ENCODE results near the gene PROS1. TPM values are rescaled to one million over a fixed set of nuclear protein-coding genes. Genes with fewer than 3 reads are reported as not detected.
"Not testable (repeated sequence)": the region's sequence is repeated elsewhere in the genome, so short reads cannot be mapped to it uniquely, and the experiment has no call there.

PROS1 gene
- total RNA-seq, 2 experiments from 2014 or later = 0.21 TPM; not detected in 1

DNA sequence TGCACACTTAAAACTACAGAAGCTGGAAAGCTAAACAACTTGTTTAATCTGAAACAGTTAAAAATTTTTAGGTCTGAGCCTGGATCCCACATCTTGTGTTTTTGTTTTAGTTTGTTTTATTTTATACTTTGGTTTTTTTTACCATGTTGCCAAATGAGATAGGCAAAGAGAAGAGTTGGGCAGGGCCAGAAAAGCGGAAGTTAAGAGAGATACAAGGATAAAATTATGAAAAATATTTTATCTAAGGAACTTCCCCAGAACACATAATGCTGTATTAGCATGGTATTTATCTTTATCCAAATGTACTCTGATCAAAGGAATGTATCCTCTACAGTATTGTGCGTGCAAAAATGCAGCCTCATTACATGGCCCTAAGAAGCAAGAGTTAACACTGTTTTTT is 50.7 kb downstream of the PROS1 start:
- Mint-ChIP-seq H3K36me3 (ENCODE audit: low read depth) (no peaks in the 10 kb centered on the region), H3K4me3 (no peak overlapping the region), H3K4me1 (ENCODE audit: low read depth) (no peaks in the 10 kb centered on the region), H3K27me3 (ENCODE audit: low read depth) (no peaks in the 10 kb centered on the region), H3K9me3 (ENCODE audit: insufficient read depth) (no peaks in the 10 kb centered on the region), H3K27ac (no peak overlapping the region)
- DNase-seq (no peak), ATAC-seq (no peak)
- POLR2A ChIA-PET = no interaction called here
- CTCF ChIA-PET = interaction anchor here (0.7 kb wide), 1 partner anchor 99 kb away, joined by 5 read pairs; no protein-coding TSS in a partner anchor

DNA sequence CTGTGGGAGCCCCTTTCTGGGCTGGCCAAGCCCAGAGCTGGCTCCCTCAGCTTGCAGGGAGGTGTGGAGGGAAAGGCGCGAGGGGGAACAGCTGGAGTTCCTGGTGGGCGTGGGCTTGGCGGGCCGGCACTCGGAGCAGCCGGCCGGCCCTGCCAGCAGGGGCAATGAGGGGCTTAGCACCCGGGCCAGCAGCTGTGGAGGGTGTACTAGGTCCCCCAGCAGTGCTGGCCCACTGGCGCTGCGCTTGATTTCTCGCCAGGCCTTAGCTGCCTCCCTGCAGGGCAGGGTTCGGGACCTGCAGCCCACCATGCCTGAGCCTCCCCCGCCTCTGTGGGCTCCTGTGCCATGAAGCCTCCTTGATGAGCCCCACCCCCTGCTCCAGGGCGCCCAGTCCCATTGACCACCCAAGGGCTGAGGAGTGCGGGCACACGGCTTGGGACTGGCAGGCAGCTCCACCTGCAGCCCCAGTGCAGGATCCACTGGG is 56.1 kb downstream of the PROS1 start:
- not testable (repeated sequence) for ATAC-seq

DNA sequence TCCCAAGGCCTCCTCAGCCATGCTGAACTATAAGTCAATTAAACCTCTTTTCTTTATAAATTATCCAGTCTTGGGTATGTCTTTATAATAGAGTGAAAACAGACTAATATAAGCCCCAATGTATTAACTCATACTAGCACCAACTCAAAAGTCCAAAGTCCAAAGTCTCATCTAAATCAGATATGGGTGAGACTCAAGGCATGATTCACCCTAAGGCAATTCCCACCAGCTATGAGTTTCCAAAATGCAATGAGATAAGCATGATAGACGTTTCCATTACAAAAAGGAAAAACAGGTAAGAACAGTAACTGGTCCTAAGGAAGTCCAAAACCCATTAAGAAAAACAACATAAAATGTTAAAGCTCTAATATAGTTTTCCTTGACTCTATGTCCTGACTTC is 60.1 kb downstream of the PROS1 start:
- POLR2A ChIA-PET; H3K4me3 Mint-ChIP-seq; DNase-seq; H3K27ac Mint-ChIP-seq; H3K36me3 Mint-ChIP-seq (ENCODE audit: low read depth); H3K9me3 Mint-ChIP-seq (ENCODE audit: insufficient read depth); H3K27me3 Mint-ChIP-seq (ENCODE audit: low read depth); H3K4me1 Mint-ChIP-seq (ENCODE audit: low read depth); CTCF ChIA-PET; ATAC-seq: not testable (repeated sequence)

More for the DNA sequence above, 56.1 kb downstream of the PROS1 start:
- H3K4me1 Mint-ChIP-seq (ENCODE audit: low read depth); H3K9me3 Mint-ChIP-seq (ENCODE audit: insufficient read depth); H3K36me3 Mint-ChIP-seq (ENCODE audit: low read depth); H3K27me3 Mint-ChIP-seq (ENCODE audit: low read depth); H3K4me3 Mint-ChIP-seq; POLR2A ChIA-PET; CTCF ChIA-PET; DNase-seq; H3K27ac Mint-ChIP-seq: not testable (repeated sequence)

DNA sequence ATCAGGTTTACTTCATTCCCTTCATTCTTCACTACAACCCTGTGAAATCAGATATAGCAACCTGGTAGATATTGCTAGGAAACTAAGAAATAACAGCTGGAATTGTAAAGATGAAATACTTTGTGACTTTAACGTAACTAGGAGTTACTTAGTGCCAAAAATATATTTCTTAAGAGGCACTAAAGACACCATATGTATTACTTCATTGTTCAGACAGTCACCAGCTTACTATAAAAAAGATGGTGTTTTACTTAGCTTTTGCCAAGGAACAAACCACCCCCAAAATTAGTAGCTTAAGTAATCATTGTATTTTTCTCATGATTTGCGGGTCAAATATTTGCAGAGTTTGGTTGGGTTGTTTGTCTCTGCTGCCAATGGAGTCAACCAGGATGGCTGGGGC is 62.5 kb downstream of the PROS1 start:
- H3K27me3 Mint-ChIP-seq (ENCODE audit: low read depth) = no peaks in the 10 kb centered on the region
- no peaks in the 10 kb centered on the region for H3K4me1 Mint-ChIP-seq (ENCODE audit: low read depth)
- POLR2A ChIA-PET = no interaction called here
- DNase-seq (no peak), ATAC-seq (no peak)
- CTCF ChIA-PET = no interaction called here
- H3K9me3 Mint-ChIP-seq (ENCODE audit: insufficient read depth) = peaks cover 7% of the 10 kb centered on the region
- H3K27ac Mint-ChIP-seq = no peak overlapping the region
- H3K4me3 Mint-ChIP-seq = no peak overlapping the region
- no peaks in the 10 kb centered on the region for H3K36me3 Mint-ChIP-seq (ENCODE audit: low read depth)

DNA sequence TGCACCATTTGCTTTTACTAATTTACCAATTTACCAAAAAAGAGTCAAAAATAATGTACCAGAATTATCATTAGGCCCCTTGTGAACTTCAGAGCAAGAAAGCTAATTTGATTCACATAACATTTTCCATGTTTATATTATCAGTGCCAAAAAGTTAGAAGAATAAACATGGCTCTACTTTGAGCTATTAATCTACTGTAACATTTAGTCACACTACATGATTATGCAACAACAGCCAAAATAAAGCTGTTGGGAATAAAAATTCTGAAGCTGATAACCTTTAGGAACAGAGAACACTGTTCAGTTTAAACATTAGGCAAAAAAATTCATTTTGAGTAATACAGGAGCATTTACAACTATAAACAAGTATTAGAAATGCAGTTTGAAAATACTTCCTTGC is 63.6 kb downstream of the PROS1 start:
- peaks cover 7% of the 10 kb centered on the region for H3K9me3 Mint-ChIP-seq (ENCODE audit: insufficient read depth)

DNA sequence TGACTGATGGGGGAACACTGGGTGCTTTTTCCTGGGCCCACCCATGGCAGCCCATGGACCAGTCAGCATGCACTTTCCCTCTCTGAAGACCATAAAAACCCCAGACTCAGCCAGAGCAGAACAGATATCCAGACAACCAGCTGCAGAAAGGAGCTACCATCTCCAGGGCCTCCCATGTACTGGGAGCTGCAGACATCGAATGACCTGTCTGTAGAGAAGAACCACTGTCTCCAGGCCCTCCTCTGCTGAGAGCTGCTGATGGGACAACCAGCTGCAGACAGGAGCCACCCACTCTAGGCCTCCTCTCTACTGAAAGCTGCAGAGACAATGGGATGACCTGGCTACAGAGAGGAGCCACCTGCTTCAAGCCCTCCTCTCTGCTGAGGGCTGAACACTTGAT is 66.6 kb downstream of the PROS1 start:
- H3K27me3 Mint-ChIP-seq (ENCODE audit: low read depth) = no peaks in the 10 kb centered on the region
- H3K27ac Mint-ChIP-seq = no peak overlapping the region
- CTCF ChIA-PET = no interaction called here
- no peaks in the 10 kb centered on the region for H3K9me3 Mint-ChIP-seq (ENCODE audit: insufficient read depth)
- POLR2A ChIA-PET = no interaction called here
- H3K4me3 Mint-ChIP-seq = no peak overlapping the region
- no peaks in the 10 kb centered on the region for H3K4me1 Mint-ChIP-seq (ENCODE audit: low read depth)
- no peak for ATAC-seq
- DNase-seq = no peak
- H3K36me3 Mint-ChIP-seq (ENCODE audit: low read depth) = no peaks in the 10 kb centered on the region

More for the DNA sequence above, 63.6 kb downstream of the PROS1 start:
- POLR2A ChIA-PET = no interaction called here
- no peaks in the 10 kb centered on the region for H3K36me3 Mint-ChIP-seq (ENCODE audit: low read depth)
- H3K4me1 Mint-ChIP-seq (ENCODE audit: low read depth) = no peaks in the 10 kb centered on the region
- H3K27ac Mint-ChIP-seq = no peak overlapping the region
- CTCF ChIA-PET = no interaction called here
- no peak for ATAC-seq
- H3K4me3 Mint-ChIP-seq = no peak overlapping the region
- no peaks in the 10 kb centered on the region for H3K27me3 Mint-ChIP-seq (ENCODE audit: low read depth)
- no peak for DNase-seq

DNA sequence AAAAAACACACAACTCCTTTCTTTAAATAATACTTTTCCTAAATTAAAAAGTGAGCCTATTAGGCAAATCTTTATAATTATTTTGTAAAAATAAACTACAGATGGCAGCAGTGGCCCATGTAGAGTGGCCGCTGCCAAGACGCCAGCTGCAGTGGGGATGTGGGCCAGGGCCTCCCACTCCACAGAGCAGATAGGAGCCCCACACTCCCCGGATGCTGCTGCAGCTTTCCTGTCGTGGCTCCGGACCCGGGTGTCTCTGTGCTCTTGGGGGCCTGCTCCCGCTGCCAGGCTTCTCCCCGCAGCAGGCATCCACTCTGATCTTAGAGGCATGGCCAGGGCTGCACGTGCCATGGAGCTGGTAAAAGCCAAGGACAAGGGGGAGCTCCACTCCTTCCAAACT is 67.5 kb downstream of the PROS1 start:
- Mint-ChIP-seq H3K27me3 (ENCODE audit: low read depth) (no peaks in the 10 kb centered on the region), H3K27ac (no peak overlapping the region), H3K36me3 (ENCODE audit: low read depth) (no peaks in the 10 kb centered on the region), H3K9me3 (ENCODE audit: insufficient read depth) (no peaks in the 10 kb centered on the region), H3K4me3 (no peak overlapping the region), H3K4me1 (ENCODE audit: low read depth) (no peaks in the 10 kb centered on the region)
- POLR2A ChIA-PET = no interaction called here
- DNase-seq (no peak), ATAC-seq (no peak)
- CTCF ChIA-PET = no interaction called here

DNA sequence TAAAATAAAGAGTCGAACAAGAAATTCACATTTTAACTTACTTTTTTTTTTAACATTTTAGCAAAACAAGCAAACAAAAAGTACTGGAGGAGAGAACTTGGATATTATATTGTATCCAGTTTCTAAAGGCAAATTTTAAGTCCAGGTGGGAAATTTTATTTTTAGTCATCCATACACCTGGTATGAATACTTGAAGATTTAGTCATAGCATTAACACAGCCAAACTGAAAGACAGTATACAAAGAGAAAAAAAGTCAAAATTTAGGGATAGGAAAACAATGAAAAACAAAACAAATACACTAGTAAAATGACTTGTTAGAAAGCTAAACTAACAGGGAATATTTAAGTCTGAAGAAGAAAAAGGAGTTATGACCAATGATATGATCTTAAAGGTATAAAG is 69.1 kb downstream of the PROS1 start:
- ChIA-PET POLR2A (no interaction called here), CTCF (no interaction called here)
- Mint-ChIP-seq H3K9me3 (ENCODE audit: insufficient read depth) (no peaks in the 10 kb centered on the region), H3K36me3 (ENCODE audit: low read depth) (no peaks in the 10 kb centered on the region), H3K4me3 (no peak overlapping the region), H3K4me1 (ENCODE audit: low read depth) (no peaks in the 10 kb centered on the region), H3K27ac (no peak overlapping the region), H3K27me3 (ENCODE audit: low read depth) (no peaks in the 10 kb centered on the region)
- no peak for ATAC-seq
- no peak for DNase-seq

DNA sequence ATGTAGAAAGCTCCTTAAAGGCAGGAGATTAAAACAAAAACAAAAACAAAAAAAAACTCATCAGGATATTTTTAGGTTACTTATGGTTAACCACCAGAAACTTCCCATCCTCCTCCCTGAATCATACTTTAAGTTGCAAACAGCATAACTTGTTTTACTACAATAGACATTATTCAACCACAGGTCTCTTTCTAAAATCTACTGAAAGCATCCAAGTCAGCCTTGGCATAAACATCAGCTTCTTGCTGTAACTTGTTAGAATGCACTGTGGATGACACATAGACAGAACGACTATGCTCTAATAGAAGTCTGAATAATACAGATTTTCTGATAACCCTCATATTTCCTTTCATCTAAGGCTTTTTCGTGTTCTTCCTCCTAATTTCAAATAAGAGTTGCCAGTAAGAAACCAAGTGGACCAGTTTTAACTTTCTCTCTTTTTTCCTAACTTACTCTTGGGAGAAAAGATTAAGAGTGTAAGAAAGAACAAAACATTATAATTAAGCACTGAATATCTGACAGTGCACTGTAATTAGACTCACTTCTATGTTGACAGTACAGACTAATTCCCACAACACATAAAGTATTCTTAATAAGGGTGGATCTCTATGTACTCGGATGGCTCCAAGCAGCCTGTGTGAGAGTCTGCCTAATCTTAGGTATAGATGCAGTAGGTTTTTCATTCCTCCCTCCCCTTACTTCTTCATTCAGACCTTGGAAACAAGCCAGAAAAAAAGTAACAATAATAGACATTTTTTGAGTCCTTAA is 95.3 kb downstream of the PROS1 start:
- DNase-seq; H3K4me3 Mint-ChIP-seq; H3K27me3 Mint-ChIP-seq (ENCODE audit: low read depth); H3K36me3 Mint-ChIP-seq (ENCODE audit: low read depth); H3K9me3 Mint-ChIP-seq (ENCODE audit: insufficient read depth); H3K27ac Mint-ChIP-seq; POLR2A ChIA-PET; CTCF ChIA-PET; ATAC-seq; H3K4me1 Mint-ChIP-seq (ENCODE audit: low read depth): not testable (repeated sequence)

DNA sequence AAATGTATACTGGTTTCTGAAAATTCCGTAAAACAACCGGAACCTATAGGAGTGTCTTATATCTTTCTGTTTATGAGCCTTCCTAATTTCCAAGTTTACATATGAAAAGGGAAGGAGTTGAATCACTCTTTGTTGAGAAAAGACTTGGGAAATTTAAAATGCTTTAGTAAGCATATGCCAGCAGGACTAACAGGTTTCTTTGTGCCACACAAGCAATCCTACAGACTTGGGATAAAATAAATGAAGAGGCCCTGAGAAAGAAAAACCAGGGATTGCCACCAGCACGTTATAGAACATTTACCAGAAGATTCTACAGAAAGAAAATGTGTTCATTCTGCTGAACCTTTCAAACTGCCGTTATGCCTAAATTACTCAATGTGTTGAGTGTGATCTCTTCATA is 96.3 kb downstream of the PROS1 start:
- POLR2A ChIA-PET; H3K27ac Mint-ChIP-seq; H3K4me1 Mint-ChIP-seq (ENCODE audit: low read depth); H3K27me3 Mint-ChIP-seq (ENCODE audit: low read depth); DNase-seq; ATAC-seq; CTCF ChIA-PET; H3K4me3 Mint-ChIP-seq; H3K36me3 Mint-ChIP-seq (ENCODE audit: low read depth); H3K9me3 Mint-ChIP-seq (ENCODE audit: insufficient read depth): not testable (repeated sequence)

DNA sequence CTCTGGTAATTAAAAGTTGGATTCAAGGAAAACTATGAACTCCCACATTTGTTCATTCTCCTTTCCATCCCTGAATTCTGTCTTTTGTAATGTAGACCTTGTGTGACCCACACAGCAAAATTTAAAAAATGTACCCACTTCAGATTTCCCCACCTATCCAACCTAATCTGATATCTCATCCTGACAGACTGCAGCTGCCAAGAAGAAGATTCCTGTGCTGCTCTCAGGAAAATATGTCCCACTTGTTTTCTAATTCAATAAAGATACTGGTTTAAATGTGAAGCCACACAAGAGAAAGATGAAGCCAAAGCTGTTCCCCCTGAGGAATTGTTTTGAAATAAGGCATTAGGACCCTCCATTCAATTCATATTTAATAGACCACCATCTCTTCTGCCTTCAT is 100.3 kb downstream of the PROS1 start:
- H3K4me3 Mint-ChIP-seq; DNase-seq; H3K27ac Mint-ChIP-seq; POLR2A ChIA-PET; H3K36me3 Mint-ChIP-seq (ENCODE audit: low read depth); H3K9me3 Mint-ChIP-seq (ENCODE audit: insufficient read depth); ATAC-seq; H3K27me3 Mint-ChIP-seq (ENCODE audit: low read depth); H3K4me1 Mint-ChIP-seq (ENCODE audit: low read depth); CTCF ChIA-PET: not testable (repeated sequence)

DNA sequence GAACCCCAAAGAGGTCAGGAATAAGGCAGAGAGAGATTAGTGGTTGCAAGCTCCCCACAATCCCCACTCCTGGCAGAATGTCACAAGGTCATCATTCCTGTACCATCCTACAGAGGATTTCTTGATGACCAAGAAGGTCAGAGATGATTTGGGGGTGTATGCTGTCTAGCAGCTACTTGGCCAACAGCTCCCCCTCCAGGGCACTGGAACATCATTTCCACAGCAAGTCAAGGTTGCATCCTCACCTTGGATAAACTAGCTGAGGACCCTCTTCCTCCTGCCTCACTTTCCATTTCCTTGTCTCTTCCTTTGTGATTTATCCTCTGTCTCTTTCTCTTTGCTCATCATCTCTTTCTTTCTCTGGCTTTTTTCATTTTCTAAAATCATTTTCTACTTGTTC is 106.3 kb downstream of the PROS1 start:
- Mint-ChIP-seq H3K36me3 (ENCODE audit: low read depth) (no peaks in the 10 kb centered on the region), H3K4me3 (no peak overlapping the region), H3K4me1 (ENCODE audit: low read depth) (no peaks in the 10 kb centered on the region), H3K27me3 (ENCODE audit: low read depth) (no peaks in the 10 kb centered on the region), H3K9me3 (ENCODE audit: insufficient read depth) (no peaks in the 10 kb centered on the region), H3K27ac (no peak overlapping the region)
- ChIA-PET POLR2A (no interaction called here), CTCF (no interaction called here)
- DNase-seq (no peak), ATAC-seq (no peak)

DNA sequence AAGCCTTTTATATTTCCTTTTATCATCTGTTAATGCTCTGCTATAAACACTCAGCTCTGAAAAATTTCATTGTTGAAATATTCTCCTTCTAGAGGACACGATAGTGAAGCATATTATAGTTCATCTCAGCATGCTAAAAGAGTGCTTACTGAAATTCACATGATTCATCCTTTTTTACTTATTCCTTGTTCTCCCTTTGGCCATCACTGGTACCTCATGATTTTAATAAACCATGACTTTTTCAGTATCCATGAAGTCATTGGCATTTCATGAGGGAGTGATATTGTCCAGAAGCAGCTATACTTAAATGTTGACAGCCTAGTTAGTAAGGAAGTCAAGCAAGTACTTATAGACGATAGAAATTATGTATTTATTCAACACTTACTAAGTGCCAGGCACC is 112.7 kb downstream of the PROS1 start:
- Mint-ChIP-seq H3K27me3 (ENCODE audit: low read depth) (no peaks in the 10 kb centered on the region), H3K36me3 (ENCODE audit: low read depth) (no peaks in the 10 kb centered on the region), H3K4me3 (no peak overlapping the region), H3K27ac (no peak overlapping the region), H3K4me1 (ENCODE audit: low read depth) (no peaks in the 10 kb centered on the region), H3K9me3 (ENCODE audit: insufficient read depth) (no peaks in the 10 kb centered on the region)
- CTCF ChIA-PET = no interaction called here
- POLR2A ChIA-PET = no interaction called here
- DNase-seq (no peak), ATAC-seq (no peak)

Data from activated CD8-positive, alpha-beta T cell treated with anti-CD3 and anti-CD28 coated beads, Interleukin-2, amount 10 ng/mL, durations not matched to agents 7 days and 5 days (primary cell).